OCI-LY7 (cell line): ENCODE results near the gene FAM118B.

ENCODE experiments used
- EZH2phosphoT487 ChIP-seq: fragments of 200-600 bp; sonication (generic); IDR thresholded peaks from 2 replicates; pipeline ENCODE4 v1.6.1; 2018; ENCODE audit warnings: low read depth, borderline replicate concordance, mild to moderate bottlenecking, mixed run types, antibody characterized with exemption, low read length, moderate library complexity, mixed read lengths
- TF ChIP-seq, protein P1 (sequence below): fragments of 200-600 bp; sonication (generic); conservative IDR thresholded peaks from 2 replicates; pipeline ENCODE4 v1.5.1; 2014; ENCODE audit warnings: mild to moderate bottlenecking, antibody characterized with exemption, low read length, moderate library complexity, mixed read lengths

- no peak for TF ChIP-seq EZH2phosphoT487
- TF ChIP-seq, protein P1, sequence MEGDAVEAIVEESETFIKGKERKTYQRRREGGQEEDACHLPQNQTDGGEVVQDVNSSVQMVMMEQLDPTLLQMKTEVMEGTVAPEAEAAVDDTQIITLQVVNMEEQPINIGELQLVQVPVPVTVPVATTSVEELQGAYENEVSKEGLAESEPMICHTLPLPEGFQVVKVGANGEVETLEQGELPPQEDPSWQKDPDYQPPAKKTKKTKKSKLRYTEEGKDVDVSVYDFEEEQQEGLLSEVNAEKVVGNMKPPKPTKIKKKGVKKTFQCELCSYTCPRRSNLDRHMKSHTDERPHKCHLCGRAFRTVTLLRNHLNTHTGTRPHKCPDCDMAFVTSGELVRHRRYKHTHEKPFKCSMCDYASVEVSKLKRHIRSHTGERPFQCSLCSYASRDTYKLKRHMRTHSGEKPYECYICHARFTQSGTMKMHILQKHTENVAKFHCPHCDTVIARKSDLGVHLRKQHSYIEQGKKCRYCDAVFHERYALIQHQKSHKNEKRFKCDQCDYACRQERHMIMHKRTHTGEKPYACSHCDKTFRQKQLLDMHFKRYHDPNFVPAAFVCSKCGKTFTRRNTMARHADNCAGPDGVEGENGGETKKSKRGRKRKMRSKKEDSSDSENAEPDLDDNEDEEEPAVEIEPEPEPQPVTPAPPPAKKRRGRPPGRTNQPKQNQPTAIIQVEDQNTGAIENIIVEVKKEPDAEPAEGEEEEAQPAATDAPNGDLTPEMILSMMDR, result no peak
Observed at GRCh38 chr11:126225295-126225665, 13.7 kb downstream of the FAM118B start.
